GM12801 (cell line): ENCODE data around the gene ZMYND10.

Source experiments
- CTCF ChIP-seq: IDR thresholded peaks from one replicate; pipeline ENCODE4 v1.5.1; 2011; ENCODE audit warnings: control low read depth; ENCODE audit not compliant: insufficient read length; ENCODE audit errors: extremely low read depth

The ZMYND10 gene

GRCh38 chr3:50356553-50356952 is 11.0 kb upstream of the ZMYND10 start:
- TF ChIP-seq CTCF: no peak

GRCh38 chr3:50355829-50356552 is 10.5 kb upstream of the ZMYND10 start:
- TF ChIP-seq CTCF: no peak

- TF ChIP-seq CTCF: no peak
Measured at GRCh38 chr3:50354850-50355249, 9.3 kb upstream of the ZMYND10 start.

- TF ChIP-seq CTCF: no peak
Measured at GRCh38 chr3:50354186-50354764, 8.7 kb upstream of the ZMYND10 start.

- TF ChIP-seq CTCF: no peak
Measured at GRCh38 chr3:50353245-50354004, 7.9 kb upstream of the ZMYND10 start.

- no peak for TF ChIP-seq CTCF
Measured at GRCh38 chr3:50352781-50353180, 7.2 kb upstream of the ZMYND10 start.

GRCh38 chr3:50351323-50351697 is 5.8 kb upstream of the ZMYND10 start:
- TF ChIP-seq CTCF: no peak
